HG03066 (cell line): Measurements from ENCODE around the gene SCARB1.

Experiments used
- ATAC-seq: cut with Tn5 transposase; IDR thresholded peaks from one replicate; pipeline ENCODE4 v1.9.1; 2021; ENCODE audit warnings: low read depth; ENCODE audit not compliant: unreplicated experiment

SCARB1 gene

DNA sequence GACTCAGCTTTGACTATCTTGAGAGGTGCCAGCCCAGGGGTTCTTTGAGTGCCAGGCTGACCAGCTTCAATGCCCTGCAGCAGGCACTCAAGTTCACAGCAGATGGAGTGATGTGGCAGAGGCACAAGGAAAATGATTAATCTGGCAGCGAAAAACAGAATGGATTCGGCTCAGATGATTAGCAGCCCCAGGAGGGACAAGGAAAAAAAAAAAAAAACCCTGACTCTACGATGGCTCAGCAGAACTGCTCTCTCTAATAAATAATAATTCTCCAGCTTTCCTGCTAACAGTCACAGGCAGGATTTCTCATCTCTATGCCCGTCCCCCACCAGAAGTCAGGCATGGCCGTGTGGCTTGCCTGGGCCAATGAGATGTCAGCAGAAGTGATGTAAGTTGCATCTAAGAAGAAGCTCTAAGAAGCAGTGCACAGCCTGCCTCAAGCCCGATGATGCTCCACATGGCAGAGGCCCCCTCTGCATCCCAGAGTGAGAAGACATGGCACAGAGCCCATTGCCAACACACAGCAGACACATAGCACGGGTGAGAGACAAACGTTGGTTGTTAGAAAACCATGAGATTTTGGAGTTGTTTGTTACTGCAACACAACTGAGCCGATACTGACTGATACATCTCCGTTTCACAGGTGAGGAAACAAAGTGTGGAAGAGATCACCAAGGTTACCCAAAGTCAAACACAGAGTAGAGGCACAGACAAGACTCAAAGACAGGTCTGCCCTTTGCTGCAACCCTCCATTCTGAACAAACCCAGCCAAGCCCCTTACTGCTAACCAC lies 111.0 kb downstream of the SCARB1 start:
- no peak for ATAC-seq

GRCh38 chr12:124751654-124752355 lies 111.9 kb downstream of the SCARB1 start:
- no peak for ATAC-seq

GRCh38 chr12:124750787-124751471 lies 112.7 kb downstream of the SCARB1 start:
- no peak for ATAC-seq

- no peak for ATAC-seq
These were observed 113.5 kb downstream of the SCARB1 start for GRCh38 chr12:124750149-124750656.

GRCh38 chr12:124749725-124750124 lies 113.9 kb downstream of the SCARB1 start:
- ATAC-seq, result no peak

- ATAC-seq, result no peak
These were observed 116.1 kb downstream of the SCARB1 start for GRCh38 chr12:124747426-124748161.

- ATAC-seq, result no peak
These were observed 116.8 kb downstream of the SCARB1 start for GRCh38 chr12:124746649-124747425.

DNA sequence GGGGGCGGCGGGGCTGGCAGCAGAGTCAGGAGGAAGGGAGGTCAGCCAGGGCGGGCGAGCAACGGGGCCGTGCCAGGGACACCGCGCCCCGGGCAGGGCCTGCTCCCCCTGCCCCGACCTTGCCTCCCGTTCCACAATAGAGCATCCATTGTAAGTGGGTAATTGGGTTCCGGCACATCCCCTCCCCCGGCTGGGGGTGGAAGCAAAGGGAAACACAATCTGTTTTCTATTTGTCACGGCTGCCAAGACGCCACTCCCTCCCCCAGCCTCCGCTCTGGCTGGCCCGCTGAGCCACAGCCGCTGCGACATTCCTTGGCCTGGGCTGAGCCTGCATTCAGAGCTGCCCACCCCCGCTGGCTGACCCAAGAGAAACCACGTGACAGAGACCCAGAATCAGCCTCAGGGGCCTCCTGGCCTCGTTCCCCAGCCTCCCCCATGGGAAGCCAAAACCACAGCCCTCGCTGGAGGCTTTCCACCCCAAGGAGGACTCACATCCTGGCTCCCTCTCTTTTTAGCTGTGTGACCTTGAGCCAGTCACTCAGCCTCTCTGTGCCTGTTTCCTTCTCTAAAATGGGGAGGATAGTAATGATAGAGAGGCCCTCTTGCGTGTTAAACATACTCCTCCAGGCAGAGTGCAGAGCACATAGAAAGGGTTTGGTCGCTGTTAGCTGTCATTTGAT lies 117.6 kb downstream of the SCARB1 start:
- ATAC-seq, result no peak

- ATAC-seq, result no peak
These were observed 118.2 kb downstream of the SCARB1 start for GRCh38 chr12:124745465-124745890.

DNA sequence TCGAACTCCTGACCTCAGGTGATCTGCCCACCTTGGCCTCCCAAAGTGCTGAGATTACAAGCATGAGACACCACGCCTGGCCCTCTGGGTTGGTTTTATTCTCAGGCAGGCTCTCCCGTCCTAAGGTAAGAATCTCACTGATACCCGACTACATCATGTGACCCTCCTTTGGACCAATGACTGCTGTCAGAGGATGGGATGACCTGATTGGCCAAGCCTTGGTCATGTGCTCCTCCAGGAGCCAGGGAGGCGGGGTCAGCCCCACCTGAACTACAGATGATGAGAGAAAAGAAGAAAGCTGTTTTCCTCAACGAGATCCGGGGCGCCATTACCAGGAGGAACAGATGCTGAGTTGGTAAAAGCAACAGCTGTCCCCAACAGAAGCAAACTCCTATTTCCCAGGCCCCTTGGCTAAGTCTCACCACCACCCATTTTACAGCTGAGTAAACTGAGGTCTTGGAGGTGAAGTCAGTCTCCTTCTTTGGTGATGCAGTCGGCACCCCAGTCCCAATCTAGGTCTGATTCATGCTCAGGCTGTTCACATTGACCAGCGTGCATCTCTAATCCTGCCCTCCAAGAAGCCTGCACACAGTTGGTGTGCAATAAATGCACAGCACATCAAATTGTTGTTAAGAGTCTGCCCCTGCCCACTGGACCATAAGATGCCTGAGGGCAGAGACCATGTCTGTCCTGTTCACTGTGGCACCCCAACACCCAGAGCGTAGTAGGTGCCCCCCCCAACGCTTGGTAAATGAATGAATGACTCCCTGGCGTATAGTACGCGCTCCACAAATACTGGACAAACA lies 118.8 kb downstream of the SCARB1 start:
- no peak for ATAC-seq

DNA sequence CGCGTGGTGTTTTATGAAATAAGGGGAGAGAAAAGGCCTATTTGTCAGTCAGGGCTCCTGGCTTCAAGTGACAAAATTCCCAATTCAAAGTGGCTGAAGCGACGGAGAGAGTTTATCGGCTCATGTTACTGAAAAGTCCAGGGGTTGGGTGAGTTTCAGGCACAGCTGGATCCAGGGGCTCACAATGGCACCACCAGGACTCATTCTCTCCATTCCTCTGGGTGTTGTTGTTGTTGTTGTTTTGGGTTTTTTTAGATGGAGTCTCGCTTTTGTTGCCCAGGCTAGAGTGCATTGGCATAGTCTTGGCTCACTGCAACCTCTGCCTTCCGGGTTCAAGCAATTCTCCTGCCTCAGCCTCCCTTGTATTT lies 119.4 kb downstream of the SCARB1 start:
- no peak for ATAC-seq

GRCh38 chr12:124743479-124744272 lies 120.0 kb downstream of the SCARB1 start:
- ATAC-seq, result no peak

DNA sequence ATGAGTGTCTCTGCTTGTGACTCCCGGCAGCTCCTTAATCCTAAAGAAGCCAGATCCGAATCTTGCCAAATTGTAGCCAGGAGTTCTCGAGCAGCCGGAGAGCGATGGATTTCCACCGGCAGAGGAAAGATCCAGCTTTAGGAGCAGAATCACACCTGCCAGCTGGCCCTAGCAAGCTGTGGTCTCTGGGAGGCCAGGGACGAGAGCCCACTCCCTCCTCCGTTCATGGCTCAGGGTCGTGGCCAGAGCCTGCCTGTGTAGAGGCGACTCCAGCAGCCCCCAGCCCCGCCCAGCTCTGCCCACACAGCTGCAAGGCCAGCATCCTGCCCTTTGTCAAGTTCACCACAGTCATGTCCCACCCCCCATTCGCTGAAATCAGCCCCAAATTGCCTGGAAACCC lies 121.0 kb downstream of the SCARB1 start:
- no peak for ATAC-seq

DNA sequence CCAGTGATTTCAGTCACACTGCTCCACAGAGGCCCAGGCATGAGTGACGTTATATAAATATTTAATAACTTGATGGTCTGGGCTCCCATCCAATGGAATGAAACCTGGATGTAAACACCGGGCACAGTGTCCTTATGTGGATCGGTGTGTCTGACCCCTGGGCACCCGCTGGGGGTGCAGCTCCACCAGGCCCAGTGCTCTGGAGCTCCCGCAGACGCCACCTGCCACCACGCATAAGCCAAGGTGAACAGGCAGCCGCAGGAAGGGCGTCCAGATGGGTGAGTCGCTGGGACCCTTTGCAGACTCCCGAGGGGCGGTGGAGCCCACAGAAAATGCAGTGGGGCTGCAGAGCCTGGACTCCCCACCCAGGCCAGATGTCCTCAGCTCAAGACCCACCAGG lies 121.6 kb downstream of the SCARB1 start:
- ATAC-seq, result no peak

DNA sequence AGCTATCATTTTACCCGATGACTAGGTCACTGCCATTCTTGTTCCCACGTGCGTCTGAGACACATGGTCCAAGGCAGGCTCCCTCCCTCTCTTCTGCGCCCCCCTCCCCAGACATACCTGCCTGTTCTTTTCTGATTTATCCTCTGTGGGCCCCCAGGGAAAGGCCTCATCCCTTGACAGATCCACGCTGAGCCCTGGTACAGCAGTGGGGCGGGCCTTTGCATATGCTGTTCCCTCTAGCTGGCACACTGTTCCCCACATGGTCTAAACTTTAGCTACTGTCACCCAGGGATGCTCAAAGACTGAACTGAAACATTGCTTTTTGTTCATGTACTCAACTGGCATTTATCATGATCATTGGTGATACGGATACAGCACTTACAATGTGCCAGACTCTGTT lies 122.5 kb downstream of the SCARB1 start:
- no peak for ATAC-seq

DNA sequence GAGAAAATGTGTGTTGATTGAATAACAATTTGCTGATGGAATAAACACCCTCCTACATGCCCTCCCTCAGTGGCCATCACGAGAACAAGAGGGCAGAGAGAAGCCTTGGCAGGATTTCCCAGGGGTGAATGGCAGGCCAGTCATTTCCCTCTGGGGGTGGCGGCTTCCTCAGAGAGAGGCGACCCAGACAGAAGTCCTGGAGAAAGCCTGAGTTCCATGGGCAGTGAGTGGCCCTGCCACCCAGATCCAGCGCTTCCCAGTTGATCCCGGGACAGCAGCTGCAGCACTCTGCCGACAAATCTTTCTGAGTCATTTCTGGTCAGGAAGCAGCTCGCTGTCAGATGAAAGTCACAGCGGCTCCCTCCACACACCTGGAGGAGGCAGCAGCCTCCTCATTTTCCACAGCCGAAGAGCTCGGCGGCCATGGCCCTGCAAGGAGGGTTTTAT lies 123.0 kb downstream of the SCARB1 start:
- ATAC-seq, result no peak

DNA sequence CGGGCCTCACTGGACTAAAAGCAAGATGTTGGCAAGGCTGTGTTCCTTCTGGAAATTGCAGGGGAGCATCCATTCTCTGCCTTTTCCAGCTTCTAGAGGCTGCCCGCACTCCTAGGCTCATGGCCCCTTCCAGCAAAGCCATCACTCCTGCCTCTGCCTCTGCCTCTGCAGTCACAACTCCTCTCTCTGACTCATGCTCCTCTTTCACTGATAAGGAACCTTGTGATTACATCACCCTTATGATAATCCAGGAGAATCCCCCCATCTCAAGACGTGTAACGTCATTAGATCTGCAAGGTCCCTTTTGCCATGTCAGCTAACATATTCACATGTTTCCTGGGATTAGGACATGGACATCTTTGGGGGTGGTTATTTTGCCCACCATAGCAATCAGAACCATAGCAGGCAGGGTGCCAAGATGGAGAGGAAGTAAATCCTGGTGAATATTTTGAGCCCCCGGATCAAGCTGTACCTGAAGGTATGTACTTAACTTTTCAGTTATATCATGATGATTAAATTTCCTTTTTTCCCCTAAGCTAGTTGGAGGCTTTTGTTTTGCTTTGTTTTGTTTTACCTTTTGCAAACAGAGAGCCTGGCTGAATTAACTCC lies 123.6 kb downstream of the SCARB1 start:
- no peak for ATAC-seq
